HEK293T (cell line): ENCODE measurements around the gene ARL15.

Experiments
- BHLHE40 ChIP-seq: fragments of 450-650 bp; IDR thresholded peaks from 2 replicates; pipeline ENCODE4 v1.6.1; 2016; ENCODE audit warnings: mild to moderate bottlenecking, moderate library complexity, borderline replicate concordance
- CTBP1 ChIP-seq: fragments of 450-650 bp; IDR thresholded peaks from 2 replicates; pipeline ENCODE4 v1.6.1; 2016; ENCODE audit warnings: borderline replicate concordance
- ELF4 ChIP-seq: fragments of 450-650 bp; IDR thresholded peaks from 2 replicates; pipeline ENCODE4 v1.6.1; 2017; ENCODE audit warnings: antibody characterized with exemption
- FOXA1 ChIP-seq: fragments of 450-650 bp; IDR thresholded peaks from 2 replicates; pipeline ENCODE4 v1.6.1; 2016; ENCODE audit warnings: mild to moderate bottlenecking
- FOXK2 ChIP-seq: fragments of 450-650 bp; IDR thresholded peaks from 2 replicates; pipeline ENCODE4 v1.6.1; 2016; ENCODE audit warnings: mild to moderate bottlenecking
- FOXM1 ChIP-seq: fragments of 450-650 bp; IDR thresholded peaks from 2 replicates; pipeline ENCODE4 v1.6.1; 2017; ENCODE audit warnings: mild to moderate bottlenecking, borderline replicate concordance
- LEF1 ChIP-seq: fragments of 450-650 bp; IDR thresholded peaks from 2 replicates; pipeline ENCODE4 v1.6.1; 2017; ENCODE audit warnings: mild to moderate bottlenecking, borderline replicate concordance
- NFRKB ChIP-seq: fragments of 450-650 bp; IDR thresholded peaks from 2 replicates; pipeline ENCODE4 v1.6.1; 2016; ENCODE audit warnings: mild to moderate bottlenecking, moderate library complexity
- SUZ12 ChIP-seq: fragments of 450-650 bp; IDR thresholded peaks from 2 replicates; pipeline ENCODE4 v1.6.1; 2016; ENCODE audit warnings: mild to moderate bottlenecking
- TF ChIP-seq, protein P1 (sequence below): fragments of 450-650 bp; IDR thresholded peaks from 2 replicates; pipeline ENCODE4 v1.6.1; 2016

DNA sequence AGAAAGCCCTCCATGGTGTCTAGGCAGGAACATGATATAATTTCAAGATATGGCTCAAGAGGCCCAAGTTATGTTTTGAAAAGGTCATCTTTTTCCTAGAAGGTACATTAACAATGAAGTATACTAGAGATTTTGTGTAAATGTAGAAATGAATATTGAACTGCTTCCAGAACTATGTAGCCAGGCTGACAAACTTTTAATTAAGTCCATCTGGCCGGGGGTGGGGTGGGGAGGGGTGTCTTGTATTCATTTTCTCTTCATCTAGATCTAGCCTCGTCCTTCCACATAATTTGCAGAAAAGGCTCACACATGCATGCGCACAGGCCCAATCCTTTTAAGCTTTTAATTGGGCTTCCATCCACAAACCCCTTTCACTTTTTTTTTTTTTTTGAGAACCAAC, 323.3 kb downstream of the ARL15 start:
- TF ChIP-seq BHLHE40: no peak
- TF ChIP-seq CTBP1: no peak
- TF ChIP-seq FOXM1: no peak
- TF ChIP-seq ELF4: no peak
- TF ChIP-seq FOXK2: no peak
- TF ChIP-seq SUZ12: no peak
- TF ChIP-seq LEF1: no peak
- TF ChIP-seq, protein P1, sequence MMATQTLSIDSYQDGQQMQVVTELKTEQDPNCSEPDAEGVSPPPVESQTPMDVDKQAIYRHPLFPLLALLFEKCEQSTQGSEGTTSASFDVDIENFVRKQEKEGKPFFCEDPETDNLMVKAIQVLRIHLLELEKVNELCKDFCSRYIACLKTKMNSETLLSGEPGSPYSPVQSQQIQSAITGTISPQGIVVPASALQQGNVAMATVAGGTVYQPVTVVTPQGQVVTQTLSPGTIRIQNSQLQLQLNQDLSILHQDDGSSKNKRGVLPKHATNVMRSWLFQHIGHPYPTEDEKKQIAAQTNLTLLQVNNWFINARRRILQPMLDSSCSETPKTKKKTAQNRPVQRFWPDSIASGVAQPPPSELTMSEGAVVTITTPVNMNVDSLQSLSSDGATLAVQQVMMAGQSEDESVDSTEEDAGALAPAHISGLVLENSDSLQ: no peak
- no peak for TF ChIP-seq NFRKB
- TF ChIP-seq FOXA1: no peak
